ENCODE measurements around the gene ZNF337. TPM values are rescaled to one million over a fixed set of nuclear protein-coding genes. Genes with fewer than 3 reads are reported as not detected.
"Not testable (repeated sequence)": the region's sequence is repeated elsewhere in the genome, so short reads cannot be mapped to it uniquely, and the experiment has no call there.

Gene ZNF337
- 10.5 TPM for total RNA-seq

GRCh38 chr20:25696371-25697131 is at the start of gene ZNF337:
Gene ZNF337, minus strand, starts transcription at chr20:25696853. Its CDS starts 10,436 bp downstream, at chr20:25686417.
- DNase-seq (ENCODE audit: low read depth in 2 of 3, low spot score in 2 of 3) = peak; percentile 81 to 96 (median 96)

GRCh38 chr20:25745738-25746137 is 49.1 kb upstream of the ZNF337 start:
- DNase-seq (ENCODE audit: low read depth in 2 of 3, low spot score in 2 of 3) = no peak

GRCh38 chr20:25745100-25745499 is 48.4 kb upstream of the ZNF337 start:
- DNase-seq (ENCODE audit: low read depth in 2 of 3, low spot score in 2 of 3) = no peak

GRCh38 chr20:25744261-25744660 is 47.6 kb upstream of the ZNF337 start:
- DNase-seq (ENCODE audit: low read depth in 2 of 3, low spot score in 2 of 3) = no peak

- no peak for DNase-seq (ENCODE audit: low read depth in 2 of 3, low spot score in 2 of 3)
These were observed 44.4 kb upstream of the ZNF337 start for GRCh38 chr20:25741088-25741487.

GRCh38 chr20:25739615-25740320 is 43.1 kb upstream of the ZNF337 start:
- no peak for DNase-seq (ENCODE audit: low read depth in 2 of 3, low spot score in 2 of 3)

- no peak for DNase-seq (ENCODE audit: low read depth in 2 of 3, low spot score in 2 of 3)
These were observed 41.5 kb upstream of the ZNF337 start for GRCh38 chr20:25738198-25738597.

- no peak for DNase-seq (ENCODE audit: low read depth in 2 of 3, low spot score in 2 of 3)
These were observed 37.2 kb upstream of the ZNF337 start for GRCh38 chr20:25733903-25734302.

GRCh38 chr20:25730862-25731261 is 34.2 kb upstream of the ZNF337 start:
- DNase-seq (ENCODE audit: low read depth in 2 of 3, low spot score in 2 of 3) = no peak

GRCh38 chr20:25726357-25726756 is 29.7 kb upstream of the ZNF337 start:
- DNase-seq (ENCODE audit: low read depth in 2 of 3, low spot score in 2 of 3) = no peak

GRCh38 chr20:25725639-25726038 is 29.0 kb upstream of the ZNF337 start:
- no peak for DNase-seq (ENCODE audit: low read depth in 2 of 3, low spot score in 2 of 3)

- no peak for DNase-seq (ENCODE audit: low read depth in 2 of 3, low spot score in 2 of 3)
These were observed 27.3 kb upstream of the ZNF337 start for GRCh38 chr20:25723975-25724374.

- DNase-seq (ENCODE audit: low read depth in 2 of 3, low spot score in 2 of 3) = no peak
These were observed 23.6 kb upstream of the ZNF337 start for GRCh38 chr20:25720285-25720684.

GRCh38 chr20:25718896-25719809 is 22.5 kb upstream of the ZNF337 start:
- not testable (repeated sequence) for DNase-seq (ENCODE audit: low read depth in 2 of 3, low spot score in 2 of 3)

GRCh38 chr20:25707695-25708094 is 11.0 kb upstream of the ZNF337 start:
- DNase-seq (ENCODE audit: low read depth in 2 of 3, low spot score in 2 of 3) = no peak

GRCh38 chr20:25706793-25707192 is 10.1 kb upstream of the ZNF337 start:
- DNase-seq (ENCODE audit: low read depth in 2 of 3, low spot score in 2 of 3) = peak in 1 of 3 donors; percentile 10

- DNase-seq (ENCODE audit: low read depth in 2 of 3, low spot score in 2 of 3) = no peak
These were observed 9.2 kb upstream of the ZNF337 start for GRCh38 chr20:25705830-25706351.

GRCh38 chr20:25704303-25704702 is 7.7 kb upstream of the ZNF337 start:
- not testable (repeated sequence) for DNase-seq (ENCODE audit: low read depth in 2 of 3, low spot score in 2 of 3)

- not testable (repeated sequence) for DNase-seq (ENCODE audit: low read depth in 2 of 3, low spot score in 2 of 3)
These were observed 4.2 kb upstream of the ZNF337 start for GRCh38 chr20:25700835-25701234.

GRCh38 chr20:25699914-25700313 is 3.3 kb upstream of the ZNF337 start:
- DNase-seq (ENCODE audit: low read depth in 2 of 3, low spot score in 2 of 3) = peak in 2 of 3 donors; percentile 10 to 51

- no peak for DNase-seq (ENCODE audit: low read depth in 2 of 3, low spot score in 2 of 3)
These were observed 436 bp upstream of the ZNF337 start for GRCh38 chr20:25697132-25697446.

Measured in hematopoietic multipotent progenitor cell (in vitro differentiated cells).